ENCODE results near the gene JMJD1C.

- TF ChIP-seq RAD21 (IDR thresholded peaks at IDR 0.05; ENCODE audit: low read depth), result no peak
- no peak for TF ChIP-seq EZH2 (IDR thresholded peaks at IDR 0.05)
- TF ChIP-seq, protein P1, sequence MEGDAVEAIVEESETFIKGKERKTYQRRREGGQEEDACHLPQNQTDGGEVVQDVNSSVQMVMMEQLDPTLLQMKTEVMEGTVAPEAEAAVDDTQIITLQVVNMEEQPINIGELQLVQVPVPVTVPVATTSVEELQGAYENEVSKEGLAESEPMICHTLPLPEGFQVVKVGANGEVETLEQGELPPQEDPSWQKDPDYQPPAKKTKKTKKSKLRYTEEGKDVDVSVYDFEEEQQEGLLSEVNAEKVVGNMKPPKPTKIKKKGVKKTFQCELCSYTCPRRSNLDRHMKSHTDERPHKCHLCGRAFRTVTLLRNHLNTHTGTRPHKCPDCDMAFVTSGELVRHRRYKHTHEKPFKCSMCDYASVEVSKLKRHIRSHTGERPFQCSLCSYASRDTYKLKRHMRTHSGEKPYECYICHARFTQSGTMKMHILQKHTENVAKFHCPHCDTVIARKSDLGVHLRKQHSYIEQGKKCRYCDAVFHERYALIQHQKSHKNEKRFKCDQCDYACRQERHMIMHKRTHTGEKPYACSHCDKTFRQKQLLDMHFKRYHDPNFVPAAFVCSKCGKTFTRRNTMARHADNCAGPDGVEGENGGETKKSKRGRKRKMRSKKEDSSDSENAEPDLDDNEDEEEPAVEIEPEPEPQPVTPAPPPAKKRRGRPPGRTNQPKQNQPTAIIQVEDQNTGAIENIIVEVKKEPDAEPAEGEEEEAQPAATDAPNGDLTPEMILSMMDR (IDR thresholded peaks at IDR 0.05 in 2 of 3, conservative IDR thresholded peaks at IDR 0.05 in 1 of 3; ENCODE audit: borderline replicate concordance in 1 of 3, insufficient read depth in 1 of 3, low read depth in 2 of 3, low read length in 2 of 3), result no peak
- TF ChIP-seq, protein P2, sequence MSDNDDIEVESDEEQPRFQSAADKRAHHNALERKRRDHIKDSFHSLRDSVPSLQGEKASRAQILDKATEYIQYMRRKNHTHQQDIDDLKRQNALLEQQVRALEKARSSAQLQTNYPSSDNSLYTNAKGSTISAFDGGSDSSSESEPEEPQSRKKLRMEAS (IDR thresholded peaks at IDR 0.05), result no peak
- TF ChIP-seq POLR2AphosphoS5 (IDR thresholded peaks at IDR 0.05; ENCODE audit: low read depth, low read length), result no peak
- no peak for TF ChIP-seq JUND (IDR thresholded peaks at IDR 0.05)
- no peak for TF ChIP-seq POLR2A (IDR thresholded peaks at IDR 0.05; ENCODE audit: borderline replicate concordance, extremely low read depth, insufficient read depth, insufficient read length)
- TF ChIP-seq CBX3 (IDR thresholded peaks at IDR 0.05; ENCODE audit: low read depth), result no peak
- no peak for TF ChIP-seq YY1 (IDR thresholded peaks at IDR 0.05; ENCODE audit: extremely low read depth, insufficient replicate concordance, low read depth, low read length)
- no peak for TF ChIP-seq TCF7L2 (IDR thresholded peaks at IDR 0.05; ENCODE audit: borderline replicate concordance, extremely low read depth, insufficient read depth, insufficient read length)
- TF ChIP-seq SIN3A (IDR thresholded peaks at IDR 0.05; ENCODE audit: low read depth), result no peak
- no peak for TF ChIP-seq CEBPB (IDR thresholded peaks at IDR 0.05; ENCODE audit: low read depth)
Measured at GRCh38 chr10:63413429-63413828, 52.3 kb downstream of the JMJD1C start.

Data from HCT116 (cell line).